ENCODE results near the gene EXOSC10.

GRCh38 chr1:11142618-11143391 lies 43.1 kb upstream of the EXOSC10 start:
- TF ChIP-seq CTCF (conservative IDR thresholded peaks at IDR 0.05; ENCODE audit: low read depth, low read length) = no peak
- no peak for TF ChIP-seq MXI1 (IDR thresholded peaks at IDR 0.05; ENCODE audit: borderline replicate concordance, low read depth, low read length)
- no peak for TF ChIP-seq NFE2L2 (IDR thresholded peaks at IDR 0.05; ENCODE audit: low read depth, low read length)
- no peak for TF ChIP-seq POLR2A (IDR thresholded peaks at IDR 0.05; ENCODE audit: low read depth, low read length)
- TF ChIP-seq RAD21 (IDR thresholded peaks at IDR 0.05; ENCODE audit: low read length) = no peak
- TF ChIP-seq MAFK (IDR thresholded peaks at IDR 0.05; ENCODE audit: low read depth, low read length) = no peak
- no peak for TF ChIP-seq CEBPB (IDR thresholded peaks at IDR 0.05; ENCODE audit: low read depth, low read length)

All from IMR-90 (cell line).